HG02588 (cell line): ENCODE data around the gene MRPS9.

Source experiments
- ATAC-seq: cut with Tn5 transposase; IDR thresholded peaks from one replicate; pipeline ENCODE4 v1.9.1; 2021; ENCODE audit warnings: mild to moderate bottlenecking, moderate library complexity; ENCODE audit not compliant: unreplicated experiment

The MRPS9 gene

GRCh38 chr2:105149272-105149671 lies 111.4 kb downstream of the MRPS9 start:
- no peak for ATAC-seq
